HepG2 (cell line): Measurements from ENCODE around the gene MMP17. TPM values are rescaled to one million over a fixed set of nuclear protein-coding genes. Genes with fewer than 3 reads are reported as not detected.
A peak's percentile ranks its signal among the peaks of the same experiment; 100 is the strongest.

Source experiments
- ADNP ChIP-seq: sonication (generic); formaldehyde crosslinking; IDR thresholded peaks from 2 replicates; pipeline ENCODE4 v1.4.0; 2020; ENCODE audit warnings: missing genetic modification reagents
- ARNT2 ChIP-seq: sonication (generic); formaldehyde crosslinking; IDR thresholded peaks from 2 replicates; pipeline ENCODE4 v1.8.0; 2022; ENCODE audit warnings: mild to moderate bottlenecking, low read depth, missing genetic modification reagents, moderate library complexity
- ATF4 ChIP-seq, 2 experiments: fragments of 450-650 bp in 1 of 2; sonication (generic) in 1 of 2; formaldehyde crosslinking; IDR thresholded peaks; 2 replicates each; pipeline versions ENCODE4 v1.5.0 to v1.8.0; 2020 to 2022; ENCODE audit warnings: mild to moderate bottlenecking in 1 of 2, missing genetic modification reagents in 1 of 2
- DZIP1 ChIP-seq: sonication (generic); formaldehyde crosslinking; IDR thresholded peaks from 2 replicates; pipeline ENCODE4 v1.5.0; 2020; ENCODE audit warnings: mild to moderate bottlenecking, missing genetic modification reagents
- EEA1 ChIP-seq: sonication (generic); formaldehyde crosslinking; IDR thresholded peaks from 2 replicates; pipeline ENCODE4 v1.5.1; 2020; ENCODE audit warnings: mild to moderate bottlenecking, missing genetic modification reagents, borderline replicate concordance
- FOXK2 ChIP-seq: fragments of 450-650 bp; IDR thresholded peaks from 2 replicates; pipeline ENCODE4 v1.6.1; 2016
- FOXO4 ChIP-seq: sonication (generic); formaldehyde crosslinking; conservative IDR thresholded peaks from 2 replicates; pipeline ENCODE4 v1.8.1; 2023; ENCODE audit warnings: missing genetic modification reagents
- GLMP ChIP-seq: sonication (generic); formaldehyde crosslinking; IDR thresholded peaks from 2 replicates; pipeline ENCODE4 v1.9.0; 2021; ENCODE audit warnings: missing genetic modification reagents, mild to moderate bottlenecking, borderline replicate concordance
- HNRNPLL ChIP-seq: fragments of 200-400 bp; formaldehyde crosslinking; IDR thresholded peaks from 2 replicates; pipeline ENCODE4 v1.6.1; 2017; ENCODE audit warnings: mild to moderate bottlenecking, low read depth, low read length; ENCODE audit not compliant: poor library complexity, severe bottlenecking
- IRF1 ChIP-seq: sonication (generic); formaldehyde crosslinking; IDR thresholded peaks from 2 replicates; pipeline ENCODE4 v1.4.0; 2020; ENCODE audit warnings: low read depth, mild to moderate bottlenecking, missing genetic modification reagents
- JUN ChIP-seq: sonication (generic); formaldehyde crosslinking; IDR thresholded peaks from 2 replicates; pipeline ENCODE4 v1.4.0; 2020; ENCODE audit warnings: mild to moderate bottlenecking, missing genetic modification reagents
- MAX ChIP-seq: IDR thresholded peaks from 2 replicates; pipeline ENCODE4 v1.6.1; 2012; ENCODE audit warnings: inconsistent platforms
- RXRA ChIP-seq: sonication (generic); formaldehyde crosslinking; IDR thresholded peaks from 2 replicates; pipeline ENCODE4 v1.5.1; 2020; ENCODE audit warnings: missing genetic modification reagents
- SIX1 ChIP-seq: sonication (generic); formaldehyde crosslinking; IDR thresholded peaks from 2 replicates; pipeline ENCODE4 v1.4.0; 2020; ENCODE audit warnings: missing genetic modification reagents, borderline replicate concordance
- SRSF4 ChIP-seq: fragments of 200-400 bp; formaldehyde crosslinking; IDR thresholded peaks from one replicate; pipeline ENCODE4 v1.6.1; 2018; ENCODE audit warnings: mild to moderate bottlenecking, low read depth, low read length, moderate library complexity; ENCODE audit not compliant: poor library complexity, severe bottlenecking
- ZBTB26 ChIP-seq: IDR thresholded peaks from 2 replicates; pipeline ENCODE4 v1.6.1; 2016; ENCODE audit warnings: missing compliant biosample characterization, missing genetic modification reagents, borderline replicate concordance
- ZKSCAN8 ChIP-seq: IDR thresholded peaks from 2 replicates; pipeline ENCODE4 v1.6.1; 2016; ENCODE audit warnings: borderline replicate concordance, missing genetic modification reagents, missing compliant biosample characterization
- ZNF274 ChIP-seq: sonication (generic); formaldehyde crosslinking; IDR thresholded peaks from 2 replicates; pipeline ENCODE4 v1.5.1; 2020; ENCODE audit warnings: mild to moderate bottlenecking, missing genetic modification reagents
- ZNF576 ChIP-seq: sonication (generic); formaldehyde crosslinking; IDR thresholded peaks from 2 replicates; pipeline ENCODE4 v1.4.0; 2020; ENCODE audit warnings: mild to moderate bottlenecking, missing genetic modification reagents
- ZNF841 ChIP-seq: sonication (generic); formaldehyde crosslinking; IDR thresholded peaks from 2 replicates; pipeline ENCODE4 v1.8.1; 2023; ENCODE audit warnings: missing genetic modification reagents, borderline replicate concordance
- polyA plus RNA-seq, 8 experiments: library from polyadenylated mRNA; depleted of rRNA in 3 of 8; stranded (reverse) in 7 of 8; unstranded in 1 of 8; fragments of >200 nt; fragmentation: Illumina TruSeq in 4 of 8; extraction: Trizol in 4 of 8; gene quantifications; 2 replicates each; pipeline versions ENCODE4 v1.2.1 to v1.2.3, GENCODE V29; 2011 to 2016; ENCODE audit warnings: low read depth in 4 of 8, missing spikeins in 1 of 8, mixed read lengths in 1 of 8; ENCODE audit not compliant: insufficient read depth in 1 of 8
- total RNA-seq, 5 experiments: library from RNA; depleted of rRNA; stranded (reverse); fragments of >200 nt; fragmentation: Illumina TruSeq; extraction: Trizol; gene quantifications; 2 replicates each; pipeline ENCODE4 v1.2.3, GENCODE V29; 2016; ENCODE audit warnings: low read depth in 1 of 5

MMP17 gene
- total and polyA plus RNA-seq, 2 of the 13 experiments (the other 11 are each of a cell fraction or from before 2014, with no cell fraction given): 0.55 to 0.80 TPM

- TF ChIP-seq ZBTB26 (CRISPR knock-in tag) (no peak), JUN (no peak), ARNT2 (peak; percentile 35; the same call in 1 of the 2 replicates), FOXO4 (no peak), GLMP (CRISPR knock-in tag) (no peak), ATF4 (CRISPR knock-in tag; IDR thresholded peaks at IDR 0.05) (no peak), FOXK2 (no peak), ZNF576 (no peak), ZKSCAN8 (no peak), ZNF274 (CRISPR knock-in tag) (no peak), HNRNPLL (peak; percentile 12), IRF1 (CRISPR knock-in tag) (no peak), SIX1 (CRISPR knock-in tag) (no peak), RXRA (CRISPR knock-in tag) (peak; percentile 15; the same call in 1 of the 2 replicates), ZNF841 (no peak), MAX (no peak), EEA1 (0 out of 2 replicates have a peak, but pooled peaks have one; percentile 28), ADNP (0 out of 2 replicates have a peak, but pooled peaks have one; percentile 64), SRSF4 (no peak), DZIP1 (no peak)
These were observed 620 bp downstream of the MMP17 start (continued) for GRCh38 chr12:131828671-131829355.
